ENCODE results near the gene NBL1.
"Not testable (repeated sequence)": the region's sequence is repeated elsewhere in the genome, so short reads cannot be mapped to it uniquely, and the experiment has no call there.

NBL1 gene

DNA sequence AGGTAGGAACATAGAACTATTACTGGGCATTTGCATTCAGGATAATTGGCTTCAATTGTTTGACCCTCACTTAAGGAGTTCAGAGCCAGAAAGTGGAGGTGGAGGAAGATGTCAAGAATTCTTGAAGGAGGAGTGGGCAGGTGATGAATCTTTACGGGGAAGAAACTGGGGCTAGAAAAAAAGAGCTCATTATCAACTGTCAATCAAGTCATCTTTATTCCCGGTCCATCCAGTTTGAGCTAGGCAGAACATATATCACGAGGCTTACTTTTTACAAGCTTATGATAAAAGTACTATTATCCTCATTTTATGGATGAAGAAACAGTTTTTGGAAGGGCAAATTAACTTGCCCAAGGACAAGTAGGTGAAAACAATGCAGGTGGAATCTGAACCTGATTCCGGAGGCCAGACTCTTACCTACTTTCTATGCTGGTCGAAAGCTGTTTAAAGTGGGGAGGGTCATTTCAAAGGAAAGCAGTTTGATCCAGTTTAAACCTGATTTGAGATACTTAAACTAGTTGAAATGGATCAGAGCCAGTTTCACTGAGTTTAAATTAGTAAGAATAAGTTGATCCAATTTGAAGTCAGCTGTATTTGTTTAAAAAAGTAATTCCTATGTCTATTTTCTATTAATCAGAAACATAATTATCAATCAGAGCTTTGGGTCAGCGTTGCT is 13.3 kb upstream of the NBL1 start:
- TF ChIP-seq, protein P1, sequence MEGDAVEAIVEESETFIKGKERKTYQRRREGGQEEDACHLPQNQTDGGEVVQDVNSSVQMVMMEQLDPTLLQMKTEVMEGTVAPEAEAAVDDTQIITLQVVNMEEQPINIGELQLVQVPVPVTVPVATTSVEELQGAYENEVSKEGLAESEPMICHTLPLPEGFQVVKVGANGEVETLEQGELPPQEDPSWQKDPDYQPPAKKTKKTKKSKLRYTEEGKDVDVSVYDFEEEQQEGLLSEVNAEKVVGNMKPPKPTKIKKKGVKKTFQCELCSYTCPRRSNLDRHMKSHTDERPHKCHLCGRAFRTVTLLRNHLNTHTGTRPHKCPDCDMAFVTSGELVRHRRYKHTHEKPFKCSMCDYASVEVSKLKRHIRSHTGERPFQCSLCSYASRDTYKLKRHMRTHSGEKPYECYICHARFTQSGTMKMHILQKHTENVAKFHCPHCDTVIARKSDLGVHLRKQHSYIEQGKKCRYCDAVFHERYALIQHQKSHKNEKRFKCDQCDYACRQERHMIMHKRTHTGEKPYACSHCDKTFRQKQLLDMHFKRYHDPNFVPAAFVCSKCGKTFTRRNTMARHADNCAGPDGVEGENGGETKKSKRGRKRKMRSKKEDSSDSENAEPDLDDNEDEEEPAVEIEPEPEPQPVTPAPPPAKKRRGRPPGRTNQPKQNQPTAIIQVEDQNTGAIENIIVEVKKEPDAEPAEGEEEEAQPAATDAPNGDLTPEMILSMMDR (IDR thresholded peaks at IDR 0.05; ENCODE audit: insufficient read depth, low read depth, low read length, missing control alignments): no peak
- no peak for DNase-seq (ENCODE audit: low read depth)
- no peak overlapping the region for H3K4me3 ChIP-seq (ENCODE audit: low read length)

DNA sequence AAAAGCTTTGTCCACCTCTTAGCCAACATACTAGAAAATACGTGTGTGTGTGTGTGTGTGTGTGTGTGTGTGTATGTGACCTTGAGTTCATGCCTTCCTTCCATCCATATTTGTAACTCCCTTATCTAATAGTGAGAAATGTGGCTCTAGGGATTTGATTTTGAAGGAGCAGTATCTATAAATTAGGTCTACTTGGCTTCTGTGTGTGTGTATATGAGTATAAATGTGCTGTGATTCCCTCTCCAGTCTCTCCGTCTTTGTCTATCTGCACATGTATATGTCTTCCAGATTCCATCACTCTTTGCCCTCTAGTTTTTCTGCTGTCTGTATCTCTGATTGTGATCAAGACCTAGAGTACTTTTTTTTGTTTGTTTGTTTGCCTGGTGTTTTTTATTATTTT is 11.9 kb upstream of the NBL1 start:
- TF ChIP-seq, protein P1 (IDR thresholded peaks at IDR 0.05; ENCODE audit: insufficient read depth, low read depth, low read length, missing control alignments): no peak
- no peak overlapping the region for H3K4me3 ChIP-seq (ENCODE audit: low read length)
- DNase-seq (ENCODE audit: low read depth): no peak

- TF ChIP-seq, protein P1 (IDR thresholded peaks at IDR 0.05; ENCODE audit: insufficient read depth, low read depth, low read length, missing control alignments): no peak
- DNase-seq (ENCODE audit: low read depth): no peak
- no peak overlapping the region for H3K4me3 ChIP-seq (ENCODE audit: low read length)
Measured at GRCh38 chr1:19633106-19633505, 11.0 kb upstream of the NBL1 start.

- DNase-seq (ENCODE audit: low read depth); H3K4me3 ChIP-seq (ENCODE audit: low read length): not testable (repeated sequence)
Measured at GRCh38 chr1:19635064-19635463, 9.0 kb upstream of the NBL1 start.

GRCh38 chr1:19635646-19636045 is 8.5 kb upstream of the NBL1 start:
- DNase-seq (ENCODE audit: low read depth): peak; percentile 46
- H3K4me3 ChIP-seq (ENCODE audit: low read length): no peak overlapping the region
- TF ChIP-seq, protein P1 (IDR thresholded peaks at IDR 0.05; ENCODE audit: insufficient read depth, low read depth, low read length, missing control alignments): no peak

GRCh38 chr1:19636065-19636464 is 8.0 kb upstream of the NBL1 start:
- no peak for DNase-seq (ENCODE audit: low read depth)
- no peak overlapping the region for H3K4me3 ChIP-seq (ENCODE audit: low read length)
- TF ChIP-seq, protein P1 (IDR thresholded peaks at IDR 0.05; ENCODE audit: insufficient read depth, low read depth, low read length, missing control alignments): no peak

DNA sequence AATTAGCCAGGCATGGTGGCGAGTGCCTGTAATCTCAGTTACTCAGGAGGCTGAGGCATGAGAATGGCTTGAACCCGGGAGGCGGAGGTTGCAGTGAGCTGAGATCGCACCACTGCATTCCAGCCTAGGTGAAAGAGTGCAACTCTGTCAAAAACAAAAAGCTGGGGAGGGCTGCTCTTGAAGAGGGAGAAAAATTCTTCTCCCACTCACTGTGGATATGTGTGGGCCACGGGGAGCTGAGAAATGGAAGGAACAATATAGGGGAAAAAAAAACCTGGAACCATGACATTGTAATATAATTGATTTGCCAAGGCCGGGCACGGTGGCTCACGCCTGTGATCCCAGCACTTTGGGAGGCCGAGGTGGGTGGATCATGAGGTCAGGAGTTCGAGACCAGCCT is 7.4 kb upstream of the NBL1 start:
- DNase-seq (ENCODE audit: low read depth); H3K4me3 ChIP-seq (ENCODE audit: low read length): not testable (repeated sequence)

GRCh38 chr1:19637606-19638005 is 6.5 kb upstream of the NBL1 start:
- no peak for DNase-seq (ENCODE audit: low read depth)
- TF ChIP-seq, protein P1 (IDR thresholded peaks at IDR 0.05; ENCODE audit: insufficient read depth, low read depth, low read length, missing control alignments): no peak
- H3K4me3 ChIP-seq (ENCODE audit: low read length): no peak overlapping the region

DNA sequence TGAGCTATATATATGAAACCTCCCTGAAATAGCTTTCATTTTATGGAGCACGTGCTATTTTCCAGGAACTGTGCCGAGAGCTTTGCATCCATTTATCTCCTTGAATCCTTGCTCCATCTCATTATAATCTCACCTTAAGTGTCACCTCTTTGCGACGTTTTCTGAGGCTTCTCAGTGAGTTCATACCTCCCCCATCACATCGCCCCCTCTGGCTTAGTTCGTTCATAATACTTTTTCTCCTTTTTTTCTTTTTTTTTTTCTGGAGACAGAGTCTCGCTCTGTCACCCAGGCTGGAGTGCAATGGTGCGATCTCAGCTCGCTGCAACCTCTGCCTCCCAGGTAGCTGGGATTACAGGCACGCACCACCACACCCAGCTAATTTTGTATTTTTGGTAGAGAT is 4.9 kb upstream of the NBL1 start:
- not testable (repeated sequence) for H3K4me3 ChIP-seq (ENCODE audit: low read length); DNase-seq (ENCODE audit: low read depth)
